ENCODE results near the gene ERBB4.

DNA sequence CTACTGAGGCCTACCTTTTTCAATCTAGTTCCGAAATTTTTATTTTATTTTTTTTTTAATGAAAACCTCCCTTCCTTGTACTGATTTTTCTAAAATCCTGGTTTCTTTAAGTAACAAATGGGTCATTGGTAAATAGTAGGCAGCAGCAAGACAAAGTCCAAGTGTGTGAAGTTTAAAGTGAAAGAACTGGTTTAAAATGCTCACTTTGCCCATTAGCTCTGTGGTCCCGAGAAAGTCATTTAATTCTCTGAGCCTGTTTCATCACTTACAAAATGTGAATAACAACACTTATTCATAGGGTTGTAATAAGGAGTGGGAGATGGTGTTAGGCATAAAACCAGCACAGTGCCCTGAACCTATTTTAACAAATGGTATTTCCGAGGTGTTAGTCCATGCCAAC lies 426.2 kb downstream of the ERBB4 start:
- TF ChIP-seq GATA2 (IDR thresholded peaks at IDR 0.05; ENCODE audit: low read depth, low read length) (no peak), GATA3 (IDR thresholded peaks at IDR 0.05; ENCODE audit: low read depth, low read length) (no peak)

Measured in SH-SY5Y (cell line).